KG1 (cell line): ENCODE data around the gene MIS12.

Experiments
- DNase-seq: peaks from one replicate; lab custom pipeline; 2025; lab: John Stamatoyannopoulos, UW

MIS12 gene

DNA sequence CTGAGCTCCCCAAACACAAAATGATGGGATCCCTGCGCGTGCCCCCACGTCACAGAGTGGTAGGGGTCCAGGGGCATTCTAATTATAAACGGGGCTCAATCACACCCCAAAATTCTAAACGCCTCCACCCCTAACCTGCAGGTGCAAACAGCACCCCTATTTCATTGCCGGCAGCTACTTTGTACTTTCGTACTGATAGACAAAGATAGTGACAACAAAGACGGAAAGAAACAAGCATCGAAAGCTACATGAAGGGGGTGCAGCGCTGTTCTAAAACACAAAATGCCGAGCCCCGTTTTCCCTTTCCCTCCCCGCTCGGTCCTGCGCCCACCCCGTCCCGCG, 13.9 kb downstream of the MIS12 start:
- no peak for DNase-seq

DNA sequence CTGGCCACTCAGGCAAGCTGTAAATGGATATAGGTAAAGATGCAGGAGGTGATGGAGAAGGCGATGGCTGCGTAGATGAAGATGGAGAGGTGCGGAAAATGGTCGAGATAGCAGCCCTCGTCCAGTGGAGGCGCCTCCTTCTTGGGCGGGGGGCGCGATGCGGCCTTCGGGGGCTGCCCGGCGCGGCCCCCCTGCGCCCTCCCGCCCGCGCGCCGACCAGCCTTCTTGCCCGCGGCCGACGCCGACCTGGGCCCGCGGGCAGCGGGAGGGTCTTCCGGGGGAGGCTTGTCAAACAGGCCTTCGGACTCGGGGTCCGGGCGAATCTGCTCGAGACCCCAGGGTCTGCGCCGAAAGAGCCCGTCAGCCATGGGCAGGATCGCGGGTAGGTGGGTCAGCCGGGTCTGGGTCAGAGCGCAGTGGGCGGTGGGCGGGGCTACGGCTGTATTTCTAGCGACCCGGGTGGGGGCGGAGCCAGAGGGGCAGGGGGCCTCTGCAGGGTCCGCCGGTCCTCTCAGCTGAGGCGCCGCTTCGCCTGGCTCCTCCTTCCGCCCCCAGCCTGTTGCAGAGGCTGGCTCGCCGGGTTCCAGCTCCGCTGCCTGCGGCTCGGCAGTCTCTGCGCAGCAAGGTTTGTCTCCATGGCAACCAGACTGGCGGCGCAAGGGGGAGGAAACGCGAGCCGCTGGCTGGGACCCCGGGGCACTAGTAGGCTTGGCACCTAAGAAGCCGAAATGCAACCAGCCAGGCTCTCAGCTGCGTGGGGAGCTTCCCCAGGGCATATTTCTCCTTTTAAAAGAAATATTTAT, 14.4 kb downstream of the MIS12 start:
- DNase-seq = no peak

DNA sequence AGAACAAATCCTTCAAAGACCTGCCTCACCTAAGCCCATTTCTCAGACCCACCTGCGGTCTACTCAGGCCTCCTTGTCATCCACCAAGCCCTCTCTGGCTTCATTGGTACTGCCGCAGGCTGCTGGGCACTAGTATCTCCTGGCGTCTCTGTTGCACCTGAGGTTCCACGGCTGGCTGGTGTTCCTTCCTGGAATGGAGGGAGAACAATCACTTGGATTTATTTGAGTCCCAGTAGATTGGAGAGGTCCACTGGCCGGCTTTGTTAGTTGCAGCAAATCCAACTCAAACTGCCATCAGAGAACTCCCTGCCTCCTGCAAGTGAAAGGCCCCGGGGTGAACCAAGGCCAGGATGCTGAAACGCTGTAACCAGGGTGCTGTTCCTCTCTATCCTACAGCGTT, 15.3 kb downstream of the MIS12 start:
- no peak for DNase-seq

DNA sequence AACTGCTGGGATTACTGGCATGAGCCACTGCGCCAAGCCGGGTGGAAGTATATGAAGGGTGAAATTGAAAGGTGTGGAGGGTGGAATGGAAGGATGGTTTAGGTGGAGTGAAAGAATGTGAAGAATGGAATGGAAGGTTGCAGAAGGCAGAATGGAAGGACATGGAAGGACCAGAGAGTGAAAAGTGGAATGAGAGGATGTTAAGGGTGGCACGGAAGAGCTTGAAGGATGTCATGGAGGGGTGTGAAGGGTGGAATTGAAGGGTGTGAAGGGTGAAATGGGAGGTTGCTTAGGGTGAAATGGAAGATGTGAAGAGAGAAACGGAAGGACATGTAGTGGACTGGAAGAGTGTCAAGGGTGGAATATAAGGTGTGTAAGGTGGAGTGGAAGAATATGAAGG, 16.2 kb downstream of the MIS12 start:
- DNase-seq = no peak

DNA sequence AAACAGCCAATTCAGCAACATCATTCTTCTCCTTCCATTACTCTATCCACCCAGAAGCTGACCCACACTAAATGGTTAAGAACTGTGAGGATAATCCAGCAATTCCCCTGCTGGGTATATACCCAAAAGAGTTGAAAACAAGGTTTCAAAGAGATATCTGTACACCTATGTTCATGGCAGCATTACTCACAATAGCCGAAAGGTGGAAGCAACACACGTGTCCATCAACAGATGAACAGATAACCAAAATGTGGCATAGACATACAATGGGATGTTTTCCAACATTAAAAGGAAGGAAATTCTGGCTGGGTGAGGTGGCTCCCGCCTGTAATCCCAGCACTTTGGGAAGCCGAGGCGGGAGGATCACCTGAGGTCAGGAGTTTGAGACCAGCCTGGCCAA, 19.9 kb downstream of the MIS12 start:
- DNase-seq = no peak

DNA sequence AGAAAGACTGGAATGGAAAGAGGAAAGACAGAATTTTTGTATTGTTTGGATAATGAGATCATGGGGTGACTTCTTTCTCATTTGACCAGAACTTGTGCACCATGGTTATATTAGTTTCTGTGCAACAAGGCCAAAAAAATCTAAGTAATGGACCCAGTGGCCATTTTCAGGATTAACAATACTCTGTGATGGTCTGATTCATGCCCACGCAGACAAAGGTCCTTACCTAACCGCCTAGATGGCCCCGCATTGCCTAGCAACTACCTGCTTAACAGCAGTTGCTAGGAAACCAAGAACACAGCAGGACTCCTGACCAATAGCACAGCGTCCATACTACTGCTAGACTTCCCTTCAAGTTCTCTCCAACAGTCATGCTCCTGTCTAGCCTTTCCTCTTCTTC, 22.4 kb downstream of the MIS12 start:
- DNase-seq = no peak

DNA sequence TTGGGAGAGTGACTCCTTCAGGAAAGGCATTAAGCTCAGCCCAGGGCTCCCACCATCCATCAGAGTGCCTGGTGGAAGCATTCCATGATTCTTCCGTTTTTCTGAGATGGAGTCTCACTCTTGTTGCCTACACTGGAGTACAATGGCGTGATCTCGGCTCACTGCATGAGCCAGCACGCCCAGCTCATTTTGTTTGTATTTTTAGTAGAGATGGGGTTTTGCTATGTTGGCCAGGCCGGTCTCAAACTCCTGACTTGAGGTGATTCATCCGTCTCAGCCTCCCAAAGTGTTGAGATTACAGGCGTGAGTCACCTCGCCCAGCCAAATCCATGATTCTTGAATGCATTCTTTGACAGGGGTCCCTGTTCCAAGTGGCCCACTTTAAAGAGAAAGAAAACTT, 23.1 kb downstream of the MIS12 start:
- DNase-seq = no peak

DNA sequence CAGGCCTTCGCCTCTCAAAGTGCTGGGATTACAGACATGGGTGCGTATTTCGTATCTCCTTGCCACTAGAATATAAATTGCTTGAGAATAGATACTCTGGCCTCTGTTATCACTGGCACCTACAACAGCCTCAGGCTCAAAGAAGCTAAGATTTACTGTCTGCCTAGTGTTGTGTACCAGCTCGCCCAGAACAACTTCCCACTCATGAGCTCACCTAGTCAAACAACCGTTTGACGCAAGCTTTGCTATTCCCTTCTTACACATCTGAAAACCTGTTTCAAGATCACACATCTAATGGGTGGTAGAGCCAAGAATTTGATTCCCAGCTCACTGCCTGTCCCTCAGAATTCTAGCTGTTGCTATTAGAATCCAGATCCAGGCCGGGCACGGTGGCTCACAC, 24.4 kb downstream of the MIS12 start:
- no peak for DNase-seq

DNA sequence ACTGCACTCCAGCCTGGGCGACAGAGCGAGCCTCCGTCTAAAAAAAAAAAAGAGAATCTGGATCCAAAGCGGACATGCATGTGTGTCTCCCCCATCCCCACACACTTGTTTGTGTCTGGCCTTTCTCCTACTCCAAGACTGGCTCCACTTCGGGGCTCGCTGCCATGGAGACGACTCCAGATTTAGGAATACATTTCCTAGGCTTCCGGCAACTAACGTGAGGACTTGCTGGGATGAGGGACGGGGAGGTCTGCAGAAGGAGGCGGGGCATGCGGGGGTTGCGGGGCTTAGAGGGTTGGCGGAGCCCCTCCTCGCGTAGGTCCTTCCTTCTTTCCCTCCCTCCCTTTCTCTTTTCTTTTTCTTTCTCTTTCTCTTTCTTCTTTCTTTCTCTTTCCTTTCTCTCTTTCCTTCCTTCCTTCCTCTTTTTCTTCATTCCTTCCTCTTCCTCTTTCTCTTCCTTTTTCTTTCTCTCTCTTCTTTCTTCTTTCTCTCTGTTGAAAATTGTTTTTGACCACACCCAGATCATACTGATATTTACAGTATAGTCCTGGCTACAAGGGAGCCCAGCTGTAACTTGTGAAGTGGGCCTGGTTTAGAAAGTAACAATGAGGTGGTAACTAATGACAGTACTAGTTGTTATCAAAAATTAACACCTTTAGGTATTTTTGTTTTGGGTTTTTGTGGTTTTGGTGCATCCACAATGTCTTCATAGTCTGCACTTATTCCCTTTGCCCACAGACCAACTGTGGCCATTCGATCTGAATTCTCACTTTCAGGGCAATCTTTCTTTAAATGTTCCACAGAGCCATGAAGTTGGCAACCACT, 25.2 kb downstream of the MIS12 start:
- no peak for DNase-seq

DNA sequence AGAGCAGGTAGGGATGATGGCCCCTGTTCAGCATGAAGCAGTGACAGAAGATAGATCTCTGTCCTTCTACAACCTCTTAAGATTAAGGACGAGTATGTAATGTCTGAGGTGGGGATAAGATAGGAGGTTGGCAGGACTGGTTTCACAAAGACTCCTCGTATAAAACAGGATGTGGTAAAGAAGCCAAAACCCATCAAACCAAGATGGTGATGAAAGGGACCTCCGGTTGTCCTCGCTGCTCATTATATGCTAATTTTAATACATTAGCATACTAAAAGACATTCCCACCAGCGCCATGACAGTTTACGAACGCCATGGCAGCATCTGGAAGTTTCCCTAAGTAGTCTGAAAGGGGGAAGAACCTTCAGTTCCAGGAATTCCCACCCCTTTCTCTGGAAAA, 27.3 kb downstream of the MIS12 start:
- no peak for DNase-seq

DNA sequence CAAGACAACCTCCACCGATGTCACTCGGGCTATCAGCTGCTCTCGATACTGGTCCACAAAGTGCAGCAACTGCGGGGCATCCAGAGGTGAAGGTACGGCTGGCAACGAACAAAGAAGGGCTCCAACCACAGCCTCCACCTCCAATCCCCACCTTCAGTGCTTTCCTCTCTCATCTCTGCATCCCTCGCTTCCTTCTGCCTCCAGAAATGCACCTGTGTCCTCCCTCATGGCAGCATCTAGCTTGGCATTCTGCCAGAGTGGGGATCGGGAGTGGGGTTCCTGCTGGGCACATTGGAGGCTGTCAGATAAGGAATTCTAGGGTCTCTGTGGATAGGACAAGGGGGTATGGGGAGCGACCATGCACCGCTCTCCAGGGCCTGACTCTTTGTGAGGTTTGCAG, 28.6 kb downstream of the MIS12 start:
- DNase-seq = no peak

DNA sequence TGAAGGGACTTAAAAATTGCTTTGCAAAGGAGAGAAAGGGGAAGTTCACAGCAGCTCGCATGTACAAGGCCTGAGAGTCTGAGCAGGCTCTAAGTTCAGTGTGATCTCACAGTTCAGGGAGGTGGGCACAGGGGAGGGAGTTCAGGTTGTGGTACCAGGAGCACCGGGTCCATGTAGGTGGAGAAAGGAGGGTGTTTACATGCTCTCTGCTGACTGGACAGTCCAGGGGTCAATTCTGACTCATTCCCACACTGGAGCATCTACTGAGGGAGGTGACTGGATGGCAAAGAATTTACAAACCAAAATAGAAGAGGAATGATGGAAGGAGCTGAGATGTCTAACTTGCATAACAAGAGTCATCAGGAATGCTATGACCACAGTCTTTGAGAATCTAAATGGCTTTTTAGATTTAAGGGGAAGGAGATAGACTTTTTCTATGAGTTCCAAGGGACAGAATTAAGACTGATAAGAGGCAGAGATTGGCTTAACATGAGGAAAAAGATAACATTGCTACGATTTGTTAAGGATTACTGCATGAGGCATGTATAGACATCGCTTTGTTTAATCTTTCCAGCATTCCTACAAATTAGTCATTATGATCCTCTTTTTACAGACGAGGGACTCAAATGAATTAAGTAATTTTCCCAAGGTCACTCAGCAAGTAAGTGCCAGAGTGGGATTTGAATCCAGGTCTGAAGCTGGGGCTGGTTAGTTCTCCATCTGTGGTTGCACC, 29.9 kb downstream of the MIS12 start:
- no peak for DNase-seq

DNA sequence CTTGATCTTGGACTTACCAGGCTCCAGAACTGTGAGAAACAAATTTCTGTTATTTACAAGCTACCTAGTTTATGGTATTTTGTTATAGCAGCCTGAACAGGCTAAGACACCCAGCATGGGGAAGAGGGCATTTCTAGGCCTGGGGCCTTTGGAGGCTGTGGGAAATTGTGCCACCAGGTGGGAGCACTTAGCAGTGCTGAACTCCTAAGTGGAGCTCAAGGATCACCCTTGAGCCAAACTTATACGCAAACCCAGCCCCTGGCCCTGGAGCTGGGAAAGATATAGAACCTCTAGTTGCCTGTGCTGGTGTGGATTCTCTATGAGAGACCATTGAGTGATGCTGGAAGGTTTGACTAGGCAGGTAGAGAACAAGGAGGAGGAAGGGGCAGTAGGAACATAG, 36.1 kb downstream of the MIS12 start:
- no peak for DNase-seq

DNA sequence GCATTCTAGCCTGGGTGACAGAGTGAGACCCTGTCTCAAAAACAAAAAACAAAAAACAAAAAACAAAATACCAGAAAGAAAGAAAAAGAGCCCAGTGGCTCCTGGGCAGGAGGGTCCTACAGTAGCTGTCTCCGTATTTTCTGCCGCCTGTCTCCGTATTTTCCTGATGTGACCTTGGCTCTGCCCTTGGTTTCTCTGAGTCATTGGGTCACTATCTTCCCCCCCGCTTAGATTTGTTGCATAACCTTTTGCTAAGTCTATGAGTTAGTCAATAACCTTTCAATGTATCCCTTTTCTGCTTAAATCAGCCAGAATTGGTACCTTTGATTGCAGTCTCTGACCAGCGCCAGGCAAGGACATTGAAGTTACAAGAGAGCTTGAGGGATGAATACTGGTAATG, 36.9 kb downstream of the MIS12 start:
- DNase-seq = no peak

DNA sequence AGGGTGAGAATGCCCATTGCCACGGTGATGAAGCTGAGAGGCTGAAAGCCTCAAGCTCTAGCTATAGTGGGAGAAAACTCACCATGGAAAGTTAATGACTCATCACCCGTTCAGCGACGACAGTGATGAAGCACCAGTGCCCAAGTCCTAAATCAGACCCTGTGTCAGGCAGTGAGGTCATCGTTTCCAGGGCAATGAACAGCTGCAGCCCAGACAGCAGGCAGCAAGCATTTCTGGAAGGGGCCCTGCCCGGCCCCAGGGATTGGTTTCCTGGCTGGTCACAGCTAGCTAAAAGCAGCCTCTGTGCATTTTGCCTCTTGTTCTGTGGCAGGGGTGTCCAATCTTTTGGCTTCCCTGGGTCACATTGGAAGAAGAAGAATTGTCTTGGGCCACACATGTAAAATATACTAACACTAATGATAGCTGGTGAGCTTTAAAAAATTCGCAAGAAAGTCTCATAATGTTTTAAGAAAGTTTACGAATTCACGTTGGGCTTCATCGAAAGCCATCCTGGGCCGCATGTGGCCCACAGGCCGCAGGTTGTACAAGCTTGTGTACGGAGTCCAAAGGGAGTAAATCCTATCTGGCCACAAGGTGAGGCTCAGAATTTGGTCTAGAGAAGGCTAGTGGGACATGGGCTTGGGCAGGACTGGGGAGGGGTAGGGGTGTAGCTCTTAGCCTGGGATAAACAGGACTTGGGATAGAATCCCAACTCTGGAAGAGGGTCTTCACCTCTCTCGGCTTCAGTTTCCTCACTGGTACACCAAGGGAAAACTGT, 40.6 kb downstream of the MIS12 start:
- no peak for DNase-seq

DNA sequence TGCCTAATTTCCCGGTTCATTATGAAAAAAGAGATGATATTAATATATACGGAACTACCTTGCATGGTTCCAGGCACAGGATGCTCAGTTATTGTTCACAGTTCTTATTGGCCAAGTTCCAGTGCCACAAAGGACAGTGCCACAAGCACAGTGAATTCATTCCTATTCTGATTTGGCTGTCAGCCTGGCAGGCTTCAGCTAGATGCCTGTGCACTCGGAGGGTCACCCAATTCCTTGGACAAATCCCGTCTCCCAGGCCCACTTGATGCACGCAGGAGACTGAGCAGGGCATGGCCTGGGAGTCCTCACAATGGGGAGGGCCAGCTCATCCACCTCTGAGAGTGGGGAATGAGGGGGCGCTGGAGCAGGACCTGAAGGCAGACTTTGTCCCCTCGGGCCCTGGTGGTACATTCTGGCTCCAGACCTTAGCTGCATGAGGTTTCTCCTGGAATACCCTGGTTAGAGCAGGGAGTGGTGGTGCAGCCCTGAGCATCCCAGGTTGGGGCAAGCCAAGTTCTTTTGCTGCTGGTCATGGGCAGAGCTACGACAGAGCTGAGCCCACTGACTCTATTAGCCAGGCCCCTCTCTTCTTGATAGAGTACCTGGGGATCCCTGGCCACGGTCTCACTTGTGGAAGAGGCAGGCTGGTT, 41.4 kb downstream of the MIS12 start:
- DNase-seq = no peak

DNA sequence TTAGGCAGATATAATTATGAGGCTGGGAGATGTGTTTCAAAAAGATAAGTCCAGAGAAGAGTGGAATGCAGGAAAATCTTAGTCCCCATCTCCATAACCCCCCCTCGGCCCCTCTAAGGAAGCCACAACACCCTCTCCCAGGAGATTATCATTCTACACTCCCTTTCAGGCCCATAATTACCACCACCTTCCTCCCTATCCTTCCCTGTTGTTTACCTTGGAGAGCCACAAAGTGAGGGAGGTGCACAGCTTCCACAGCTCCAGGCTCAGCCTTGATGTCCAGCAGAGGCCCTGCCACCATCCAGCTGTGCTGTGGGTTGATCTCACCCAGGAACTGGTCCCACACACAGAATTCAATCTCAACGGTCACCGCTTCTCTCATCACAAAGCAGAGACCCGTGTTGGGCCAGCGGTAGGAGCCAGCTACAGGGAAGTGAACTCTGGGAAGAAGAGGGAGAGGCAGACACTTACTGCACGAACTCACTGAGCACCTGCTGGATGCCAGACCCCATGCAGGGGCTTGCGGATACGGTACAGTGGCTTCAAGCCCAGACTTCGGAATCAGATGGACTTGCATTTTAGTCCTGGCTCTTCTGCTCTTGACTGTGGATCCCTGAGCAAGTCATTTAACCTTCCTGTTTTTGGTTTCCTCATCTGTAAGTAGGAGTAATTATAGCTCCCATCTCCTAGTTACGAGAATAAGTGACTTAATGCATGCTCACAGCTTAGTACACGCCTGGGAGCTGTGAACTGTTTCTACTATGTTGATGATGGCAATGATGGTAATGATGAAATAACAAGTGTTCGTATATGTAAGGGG, 44.1 kb downstream of the MIS12 start:
- no peak for DNase-seq

DNA sequence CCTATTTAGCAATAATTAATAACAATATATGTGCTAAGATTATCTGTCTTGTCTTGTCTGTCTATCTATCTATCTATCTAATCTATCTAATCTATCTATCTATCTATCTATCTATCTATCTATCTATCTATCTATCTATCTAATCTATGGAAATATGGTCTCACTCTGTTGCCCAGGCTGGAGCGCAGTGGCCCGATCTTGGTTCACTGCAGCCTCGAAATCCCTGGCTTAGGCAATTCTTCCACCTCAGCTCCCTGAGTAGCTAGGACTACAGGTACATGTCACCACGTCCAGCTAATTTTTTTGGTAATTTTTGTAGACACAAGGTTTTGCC, 44.7 kb downstream of the MIS12 start:
- no peak for DNase-seq

DNA sequence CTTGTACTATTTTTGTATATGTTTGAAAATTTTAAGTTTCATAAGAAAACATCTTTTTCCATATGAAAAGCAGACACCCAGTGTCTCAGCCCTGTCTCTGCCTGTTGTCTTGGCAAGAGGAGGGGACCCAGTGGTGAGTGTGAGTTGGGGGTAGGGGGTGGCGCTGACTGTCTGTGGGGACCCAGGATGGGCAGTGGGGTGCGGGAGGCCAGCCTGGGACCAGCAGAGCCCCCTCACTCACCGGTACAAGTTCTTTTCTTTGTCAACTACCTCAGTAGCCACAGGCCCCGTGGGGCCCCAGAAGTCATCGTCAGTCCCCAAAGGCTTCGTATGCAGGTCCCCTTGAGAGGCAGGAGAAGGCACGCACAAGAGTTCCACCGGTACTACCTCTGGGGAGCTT, 46.2 kb downstream of the MIS12 start:
- no peak for DNase-seq

DNA sequence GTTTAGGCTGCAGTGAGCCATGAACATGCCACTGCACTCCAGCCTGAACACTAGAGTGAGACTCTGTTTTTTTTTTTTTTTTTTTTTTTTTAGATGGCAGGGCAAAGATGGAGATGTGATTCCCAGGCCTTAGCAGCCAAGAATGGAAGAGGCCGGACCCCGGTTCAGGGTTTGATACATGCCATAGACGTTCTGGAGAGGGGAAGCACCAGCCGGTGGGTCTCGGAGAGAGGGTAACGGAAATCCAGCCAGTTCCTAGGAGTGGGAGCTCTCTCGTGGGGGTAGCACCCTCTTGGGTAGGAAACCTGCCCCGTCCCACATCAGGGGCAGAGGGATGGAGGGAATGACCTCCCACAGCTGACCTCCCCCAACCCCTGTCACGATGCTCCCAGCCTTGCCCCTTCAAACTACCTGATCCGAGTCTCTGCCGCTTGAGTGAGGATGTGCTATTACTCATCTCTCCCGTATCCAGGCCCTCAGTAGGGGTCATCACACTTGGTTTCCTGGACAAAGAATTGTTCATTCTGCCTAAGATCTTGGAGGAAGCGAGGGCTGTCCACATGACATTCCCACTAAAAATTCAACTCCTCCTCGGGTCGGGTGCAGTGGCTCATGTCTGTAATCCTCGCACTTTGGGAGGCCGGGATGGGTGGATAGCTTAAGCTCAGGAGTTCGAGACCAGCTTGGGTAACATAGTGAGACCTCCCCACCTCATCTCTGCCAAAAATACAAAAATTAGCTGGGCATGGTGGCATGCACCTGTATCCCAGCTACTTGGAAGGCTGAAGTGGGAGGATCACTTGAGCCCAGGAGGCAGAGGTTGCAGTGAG, 47.3 kb downstream of the MIS12 start:
- no peak for DNase-seq
